WTC11 (cell line): ENCODE data around the gene ALG8. TPM values are rescaled to one million over a fixed set of nuclear protein-coding genes. Genes with fewer than 3 reads are reported as not detected.
"Not testable (repeated sequence)": the region's sequence is repeated elsewhere in the genome, so short reads cannot be mapped to it uniquely, and the experiment has no call there.

Source experiments
- ATAC-seq: fragments of 200-7000 bp; cut with Tn5 transposase; 2 replicates; pipeline ENCODE4 v1.10.0; 2021; ENCODE audit warnings: mild to moderate bottlenecking, moderate library complexity
- CTCF ChIA-PET: fragments of 300-600 bp; sonication (Branson Sonifier 250); formaldehyde crosslinking; loops from one replicate; lab custom pipeline; 2021; ENCODE audit warnings: antibody characterized with exemption; lab: Charles Lee
- POLR2A ChIA-PET: fragments of 350-600 bp; sonication (Branson Sonifier 250); formaldehyde crosslinking; loops from one replicate; lab custom pipeline; 2021; ENCODE audit warnings: antibody characterized with exemption; lab: Charles Lee
- DNase-seq: peaks from one replicate; pipeline ENCODE4 v3.0.0; 2021; ENCODE audit warnings: low spot score
- H3K27ac Mint-ChIP-seq: 2 replicates; pipeline ENCODE4 v1.8.0; 2021; ENCODE audit warnings: mixed read lengths
- H3K27me3 Mint-ChIP-seq: 2 replicates; pipeline ENCODE4 v1.8.0; 2021; ENCODE audit warnings: low read depth, mild to moderate bottlenecking, moderate library complexity, mixed read lengths
- H3K36me3 Mint-ChIP-seq: 2 replicates; pipeline ENCODE4 v1.8.0; 2021; ENCODE audit warnings: mixed read lengths
- H3K4me1 Mint-ChIP-seq: 2 replicates; pipeline ENCODE4 v1.8.0; 2022; ENCODE audit warnings: mixed read lengths
- H3K4me3 Mint-ChIP-seq: 2 replicates; pipeline ENCODE4 v1.8.0; 2021; ENCODE audit warnings: mild to moderate bottlenecking, moderate library complexity, mixed read lengths
- H3K9me3 Mint-ChIP-seq: 2 replicates; pipeline ENCODE4 v1.8.0; 2021; ENCODE audit warnings: mixed read lengths
- ATF6 ChIP-seq: sonication (generic); formaldehyde crosslinking; IDR thresholded peaks from 2 replicates; pipeline ENCODE4 v1.8.1; 2023; ENCODE audit warnings: mild to moderate bottlenecking, missing genetic modification reagents
- EMX1 ChIP-seq: fragments of 250-450 bp; sonication (Bioruptor Pico); IDR thresholded peaks from 2 replicates; pipeline ENCODE4 v1.8.0; 2021; ENCODE audit warnings: mild to moderate bottlenecking
- ETV6 ChIP-seq: sonication (generic); formaldehyde crosslinking; IDR thresholded peaks from 2 replicates; pipeline ENCODE4 v1.8.1; 2022; ENCODE audit warnings: mild to moderate bottlenecking, missing genetic modification reagents
- FOXK1 ChIP-seq: sonication (generic); formaldehyde crosslinking; IDR thresholded peaks from 2 replicates; pipeline ENCODE4 v1.8.0; 2022; ENCODE audit warnings: mild to moderate bottlenecking, moderate library complexity, missing genetic modification reagents
- GABPB1 ChIP-seq: sonication (generic); formaldehyde crosslinking; IDR thresholded peaks from 2 replicates; pipeline ENCODE4 v1.8.1; 2023; ENCODE audit warnings: mild to moderate bottlenecking, missing genetic modification reagents
- GRHL2 ChIP-seq: fragments of 250-450 bp; sonication (Bioruptor Pico); IDR thresholded peaks from 2 replicates; pipeline ENCODE4 v1.8.0; 2022; ENCODE audit warnings: mild to moderate bottlenecking, moderate library complexity; ENCODE audit not compliant: insufficient replicate concordance, severe bottlenecking
- KAT7 ChIP-seq: sonication (generic); formaldehyde crosslinking; IDR thresholded peaks from 2 replicates; pipeline ENCODE4 v1.8.1; 2023; ENCODE audit warnings: missing genetic modification reagents, mild to moderate bottlenecking, borderline replicate concordance
- SMAD4 ChIP-seq: sonication (generic); formaldehyde crosslinking; IDR thresholded peaks from 2 replicates; pipeline ENCODE4 v1.8.0; 2022; ENCODE audit warnings: mild to moderate bottlenecking, missing genetic modification reagents
- ZNF263 ChIP-seq: sonication (generic); formaldehyde crosslinking; IDR thresholded peaks from 2 replicates; pipeline ENCODE4 v1.8.1; 2022; ENCODE audit warnings: low read depth, mild to moderate bottlenecking, moderate library complexity, missing genetic modification reagents
- ZNF396 ChIP-seq: fragments of 250-450 bp; sonication (Bioruptor Pico); IDR thresholded peaks from 2 replicates; pipeline ENCODE4 v1.8.0; 2021; ENCODE audit warnings: mild to moderate bottlenecking, moderate library complexity, borderline replicate concordance
- ZNF416 ChIP-seq: fragments of 250-450 bp; sonication (Bioruptor Pico); IDR thresholded peaks from 2 replicates; pipeline ENCODE4 v1.9.0; 2021; ENCODE audit warnings: mild to moderate bottlenecking, inconsistent platforms
- ZNF532 ChIP-seq: fragments of 250-450 bp; sonication (Bioruptor Pico); IDR thresholded peaks from 2 replicates; pipeline ENCODE4 v1.9.0; 2021; ENCODE audit warnings: mild to moderate bottlenecking, borderline replicate concordance
- total RNA-seq: library from RNA; stranded (reverse); gene quantifications from 3 replicates; pipeline ENCODE4 v1.2.3, GENCODE V29; 2021
- TF ChIP-seq, protein P1 (sequence below): sonication (generic); formaldehyde crosslinking; IDR thresholded peaks from 2 replicates; pipeline ENCODE4 v1.8.0; 2022; ENCODE audit warnings: mild to moderate bottlenecking, missing genetic modification reagents
- TF ChIP-seq, protein P2 (sequence below): sonication (generic); formaldehyde crosslinking; IDR thresholded peaks from 2 replicates; pipeline ENCODE4 v1.8.1; 2023; ENCODE audit warnings: mild to moderate bottlenecking, missing genetic modification reagents, moderate library complexity

ALG8 gene
- total RNA-seq, 1 experiment from 2014 or later: 63.8 TPM

- no peak for TF ChIP-seq ZNF532 (CRISPR knock-in tag)
- no peak for TF ChIP-seq ETV6 (CRISPR knock-in tag)
- no peak for TF ChIP-seq ZNF416 (CRISPR knock-in tag)
- TF ChIP-seq, protein P1, sequence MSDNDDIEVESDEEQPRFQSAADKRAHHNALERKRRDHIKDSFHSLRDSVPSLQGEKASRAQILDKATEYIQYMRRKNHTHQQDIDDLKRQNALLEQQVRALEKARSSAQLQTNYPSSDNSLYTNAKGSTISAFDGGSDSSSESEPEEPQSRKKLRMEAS: no peak
- no peak for TF ChIP-seq KAT7
- no peak for TF ChIP-seq ZNF396 (CRISPR knock-in tag)
Measured at GRCh38 chr11:78094250-78094649, 45.2 kb downstream of the ALG8 start (continued).

DNA sequence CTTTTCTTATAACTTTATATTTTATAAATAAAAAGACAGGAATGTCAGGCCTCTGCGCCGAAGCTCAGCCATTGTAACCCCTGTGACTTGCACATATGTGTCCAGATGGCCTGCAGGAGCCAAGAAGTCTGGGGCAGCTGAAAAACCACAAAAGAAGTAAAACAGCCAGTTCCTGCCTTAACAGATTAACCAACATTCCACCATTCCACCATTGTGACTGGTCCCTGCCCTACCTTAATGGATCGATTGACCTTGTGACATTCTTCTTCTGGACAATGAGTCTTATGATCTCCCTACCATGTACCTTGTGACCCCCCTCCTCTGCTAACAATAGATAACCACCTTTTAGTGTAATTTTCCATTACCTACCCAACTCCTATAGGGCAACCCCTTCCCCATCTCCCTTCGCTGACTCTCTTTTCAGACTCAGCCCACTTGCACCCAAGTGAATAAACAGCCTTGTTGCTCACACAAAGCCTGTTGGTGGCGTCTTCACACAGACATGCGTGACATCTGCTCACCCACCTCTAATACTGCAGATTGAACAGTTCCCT lies 52.8 kb downstream of the ALG8 start:
- ATAC-seq, H3K4me3 Mint-ChIP-seq, H3K9me3 Mint-ChIP-seq, H3K27ac Mint-ChIP-seq, DNase-seq, POLR2A ChIA-PET, H3K27me3 Mint-ChIP-seq, H3K36me3 Mint-ChIP-seq, CTCF ChIA-PET: not testable (repeated sequence)
- peak; percentile 36; the same call in 1 of the 2 replicates for TF ChIP-seq GABPB1
- TF ChIP-seq, all 79 proteins: peak for 1; not testable (repeated sequence) for 78
- H3K4me1 Mint-ChIP-seq: not testable (repeated sequence)

GRCh38 chr11:78085972-78086371 lies 53.5 kb downstream of the ALG8 start:
- DNase-seq (no peak), ATAC-seq (no peak)
- no peaks in the 10 kb centered on the region for H3K36me3 Mint-ChIP-seq
- no peak overlapping the region for H3K4me3 Mint-ChIP-seq
- no peaks in the 10 kb centered on the region for H3K9me3 Mint-ChIP-seq
- ChIA-PET CTCF (no interaction called here), POLR2A (no interaction called here)
- peaks cover 1% of the 10 kb centered on the region; the same call in 1 of the 2 replicates for H3K4me1 Mint-ChIP-seq
- H3K27me3 Mint-ChIP-seq: peaks cover 6% of the 10 kb centered on the region
- H3K27ac Mint-ChIP-seq: no peak overlapping the region
- no peak for TF ChIP-seq ZNF263 (CRISPR knock-in tag)
- TF ChIP-seq ATF6: no peak
- no peak for TF ChIP-seq GRHL2 (CRISPR knock-in tag)
- no peak for TF ChIP-seq SMAD4 (CRISPR knock-in tag)
- TF ChIP-seq, protein P2, sequence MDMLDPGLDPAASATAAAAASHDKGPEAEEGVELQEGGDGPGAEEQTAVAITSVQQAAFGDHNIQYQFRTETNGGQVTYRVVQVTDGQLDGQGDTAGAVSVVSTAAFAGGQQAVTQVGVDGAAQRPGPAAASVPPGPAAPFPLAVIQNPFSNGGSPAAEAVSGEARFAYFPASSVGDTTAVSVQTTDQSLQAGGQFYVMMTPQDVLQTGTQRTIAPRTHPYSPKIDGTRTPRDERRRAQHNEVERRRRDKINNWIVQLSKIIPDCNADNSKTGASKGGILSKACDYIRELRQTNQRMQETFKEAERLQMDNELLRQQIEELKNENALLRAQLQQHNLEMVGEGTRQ (CRISPR knock-in tag): no peak
- no peak for TF ChIP-seq EMX1 (CRISPR knock-in tag)
- TF ChIP-seq FOXK1: no peak

GRCh38 chr11:78084506-78084905 lies 54.9 kb downstream of the ALG8 start:
- CTCF ChIA-PET, POLR2A ChIA-PET: not testable (repeated sequence)

More at GRCh38 chr11:78084506-78084905, 54.9 kb downstream of the ALG8 start:
- H3K36me3 Mint-ChIP-seq, H3K4me3 Mint-ChIP-seq, H3K27ac Mint-ChIP-seq, H3K9me3 Mint-ChIP-seq, ATAC-seq, DNase-seq, H3K27me3 Mint-ChIP-seq, H3K4me1 Mint-ChIP-seq: not testable (repeated sequence)
